HG03060 (cell line): ENCODE measurements around the gene TMPRSS15.

Experiments
- ATAC-seq: cut with Tn5 transposase; IDR thresholded peaks from one replicate; pipeline ENCODE4 v1.9.1; 2021; ENCODE audit warnings: low read depth, moderate number of reproducible peaks; ENCODE audit not compliant: unreplicated experiment

Gene TMPRSS15

GRCh38 chr21:18249672-18250071 lies 153.9 kb downstream of the TMPRSS15 start:
- no peak for ATAC-seq

DNA sequence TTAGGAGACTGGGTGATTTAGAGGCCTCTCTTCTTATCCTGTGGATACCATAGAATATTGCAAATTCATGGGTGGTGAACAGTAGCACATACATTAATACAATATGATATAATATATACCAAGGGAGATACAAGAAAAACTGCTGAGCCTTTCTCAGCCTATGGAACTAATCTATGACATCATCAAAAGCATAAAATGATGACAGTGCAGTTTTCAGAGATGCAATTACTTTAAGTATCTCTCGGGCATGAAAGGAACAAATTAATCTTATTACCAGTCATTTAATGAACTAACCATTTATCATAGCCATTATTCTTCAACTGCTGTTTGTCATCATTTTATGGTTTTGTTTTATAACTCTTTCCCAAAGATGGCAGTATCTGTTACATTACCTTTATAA lies 155.4 kb downstream of the TMPRSS15 start:
- no peak for ATAC-seq

DNA sequence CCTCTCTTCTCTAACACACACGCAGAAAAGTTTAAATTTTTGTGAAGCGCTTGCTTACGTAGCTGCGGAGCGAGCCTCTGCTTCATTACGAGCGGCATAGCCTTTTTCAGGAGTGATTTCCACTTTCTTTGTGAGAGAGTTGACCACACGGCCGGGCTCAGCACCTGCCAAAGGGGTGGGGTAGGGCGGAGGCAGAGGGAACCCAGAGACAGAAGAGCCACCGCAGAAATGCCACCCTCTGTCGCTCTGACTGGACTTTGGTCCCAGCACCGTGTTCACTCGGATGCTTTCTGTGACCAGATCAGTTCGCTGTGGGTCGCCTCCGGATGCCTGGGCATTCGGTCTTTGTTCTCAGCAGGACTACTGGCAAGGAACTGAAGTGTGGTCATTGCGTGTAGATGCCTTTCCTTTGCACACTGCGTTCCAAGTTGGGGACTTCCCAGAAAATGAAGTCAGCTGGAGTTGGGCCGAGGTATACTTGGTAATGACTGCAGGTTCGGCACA lies 158.1 kb downstream of the TMPRSS15 start:
- ATAC-seq: no peak

- no peak for ATAC-seq
Measured at GRCh38 chr21:18244671-18245463, 158.7 kb downstream of the TMPRSS15 start, which contains the start of gene CHODL. CHODL (plus strand) TSS chr21:18244833; CDS start chr21:18245224, 391 bp downstream.

- ATAC-seq: no peak
Measured at GRCh38 chr21:18235545-18235944, 168.0 kb downstream of the TMPRSS15 start.

GRCh38 chr21:18228060-18228739 lies 175.4 kb downstream of the TMPRSS15 start:
- no peak for ATAC-seq

- no peak for ATAC-seq
Measured at GRCh38 chr21:18222346-18222745, 181.2 kb downstream of the TMPRSS15 start.

GRCh38 chr21:18220498-18220897 lies 183.1 kb downstream of the TMPRSS15 start:
- ATAC-seq: no peak
